HepG2 (cell line): ENCODE data around the gene MBLAC1. TPM values are rescaled to one million over a fixed set of nuclear protein-coding genes. Genes with fewer than 3 reads are reported as not detected.

Source experiments
- EHMT2 ChIP-seq: fragments of 200-600 bp; sonication (generic); IDR thresholded peaks from 2 replicates; pipeline ENCODE4 v1.7.0; 2017; ENCODE audit warnings: antibody characterized with exemption, low read depth, low read length, borderline replicate concordance
- HNF4G ChIP-seq, 2 experiments: sonication (generic) in 1 of 2; formaldehyde crosslinking in 1 of 2; IDR thresholded peaks; 2 replicates each; pipeline versions ENCODE4 v1.4.0 to v1.6.1; 2011 to 2020; ENCODE audit warnings: borderline replicate concordance in 2 of 2, low read depth in 2 of 2, mild to moderate bottlenecking in 2 of 2, low read length in 1 of 2, missing genetic modification reagents in 1 of 2, moderate library complexity in 1 of 2
- KIAA2018 ChIP-seq: sonication (generic); formaldehyde crosslinking; IDR thresholded peaks from 2 replicates; pipeline ENCODE4 v1.5.0; 2020; ENCODE audit warnings: mild to moderate bottlenecking, missing genetic modification reagents, borderline replicate concordance
- PHF5A ChIP-seq: IDR thresholded peaks from one replicate; pipeline ENCODE4 v1.6.1; 2018; ENCODE audit warnings: low read depth, missing genetic modification reagents; ENCODE audit not compliant: unreplicated experiment
- PLRG1 ChIP-seq: fragments of 450-650 bp; conservative IDR thresholded peaks from 2 replicates; pipeline ENCODE4 v1.6.1; 2016
- RORA ChIP-seq: sonication (generic); formaldehyde crosslinking; IDR thresholded peaks from 2 replicates; pipeline ENCODE4 v1.5.0; 2020; ENCODE audit warnings: mild to moderate bottlenecking, missing genetic modification reagents, moderate library complexity
- RXRB ChIP-seq: IDR thresholded peaks from 2 replicates; pipeline ENCODE4 v1.6.1; 2016; ENCODE audit warnings: borderline replicate concordance, missing genetic modification reagents, missing compliant biosample characterization
- ZNF205 ChIP-seq: IDR thresholded peaks from 2 replicates; pipeline ENCODE4 v1.6.1; 2018; ENCODE audit warnings: missing biosample characterization, missing genetic modification reagents
- ZNF33A ChIP-seq: sonication (generic); formaldehyde crosslinking; IDR thresholded peaks from 2 replicates; pipeline ENCODE4 v1.5.1; 2020; ENCODE audit warnings: missing genetic modification reagents, mild to moderate bottlenecking, moderate library complexity, borderline replicate concordance
- ZNF407 ChIP-seq: sonication (generic); formaldehyde crosslinking; IDR thresholded peaks from one replicate; pipeline ENCODE4 v1.5.1; 2020; ENCODE audit warnings: mild to moderate bottlenecking, missing genetic modification reagents; ENCODE audit errors: not compliant biosample characterization
- ZNF782 ChIP-seq: sonication (generic); formaldehyde crosslinking; IDR thresholded peaks from 2 replicates; pipeline ENCODE4 v1.4.0; 2020; ENCODE audit warnings: missing genetic modification reagents, mild to moderate bottlenecking, borderline replicate concordance
- polyA plus RNA-seq, 8 experiments: library from polyadenylated mRNA; depleted of rRNA in 3 of 8; stranded (reverse) in 7 of 8; unstranded in 1 of 8; fragments of >200 nt; fragmentation: Illumina TruSeq in 4 of 8; extraction: Trizol in 4 of 8; gene quantifications; 2 replicates each; pipeline versions ENCODE4 v1.2.1 to v1.2.3, GENCODE V29; 2011 to 2016; ENCODE audit warnings: low read depth in 4 of 8, missing spikeins in 1 of 8, mixed read lengths in 1 of 8; ENCODE audit not compliant: insufficient read depth in 1 of 8
- total RNA-seq, 5 experiments: library from RNA; depleted of rRNA; stranded (reverse); fragments of >200 nt; fragmentation: Illumina TruSeq; extraction: Trizol; gene quantifications; 2 replicates each; pipeline ENCODE4 v1.2.3, GENCODE V29; 2016; ENCODE audit warnings: low read depth in 1 of 5

Gene MBLAC1
- total and polyA plus RNA-seq, 2 of the 13 experiments (the other 11 are each of a cell fraction or from before 2014, with no cell fraction given): 0.79 to 2.1 TPM

- TF ChIP-seq KIAA2018 (CRISPR knock-in tag) (peak; percentile 65; the same call in 1 of the 2 replicates), ZNF205 (CRISPR knock-in tag) (peak; percentile 89), ZNF33A (CRISPR knock-in tag) (no peak), RORA (no peak), HNF4G (IDR thresholded peaks at IDR 0.05; ENCODE audit: borderline replicate concordance, low read depth, low read length) (no peak), HNF4G (CRISPR knock-in tag; IDR thresholded peaks at IDR 0.05; ENCODE audit: borderline replicate concordance, low read depth) (peak; percentile 24; the same call in 1 of the 2 replicates), PHF5A (CRISPR knock-in tag) (peak; percentile 81), PLRG1 (no peak), EHMT2 (no peak), RXRB (CRISPR knock-in tag) (peak; percentile 69), ZNF407 (CRISPR knock-in tag) (peak; percentile 98), ZNF782 (peak; percentile 94; the same call in 1 of the 2 replicates)
Measured at GRCh38 chr7:100088621-100089457, 37.9 kb upstream of the MBLAC1 start, which contains the start of gene COPS6 (continued).
